Hepatocyte (in vitro differentiated cells): ENCODE measurements around the gene SUN3.

Source experiments
- EZH2 ChIP-seq: fragments of 200-600 bp; sonication (generic); IDR thresholded peaks from 2 replicates; pipeline ENCODE4 v1.6.1; 2016; ENCODE audit warnings: antibody characterized with exemption, mild to moderate bottlenecking, borderline replicate concordance
- EZH2phosphoT487 ChIP-seq: fragments of 200-600 bp; sonication (generic); IDR thresholded peaks from one replicate; pipeline ENCODE4 v1.6.1; 2018; ENCODE audit warnings: antibody characterized with exemption, mild to moderate bottlenecking, low read depth, moderate library complexity; ENCODE audit not compliant: unreplicated experiment, severe bottlenecking
- TF ChIP-seq, protein P1 (sequence below): fragments of 200-600 bp; sonication (generic); IDR thresholded peaks from 2 replicates; pipeline ENCODE4 v1.5.1; 2016; ENCODE audit warnings: antibody characterized with exemption, mild to moderate bottlenecking; ENCODE audit not compliant: poor library complexity

DNA sequence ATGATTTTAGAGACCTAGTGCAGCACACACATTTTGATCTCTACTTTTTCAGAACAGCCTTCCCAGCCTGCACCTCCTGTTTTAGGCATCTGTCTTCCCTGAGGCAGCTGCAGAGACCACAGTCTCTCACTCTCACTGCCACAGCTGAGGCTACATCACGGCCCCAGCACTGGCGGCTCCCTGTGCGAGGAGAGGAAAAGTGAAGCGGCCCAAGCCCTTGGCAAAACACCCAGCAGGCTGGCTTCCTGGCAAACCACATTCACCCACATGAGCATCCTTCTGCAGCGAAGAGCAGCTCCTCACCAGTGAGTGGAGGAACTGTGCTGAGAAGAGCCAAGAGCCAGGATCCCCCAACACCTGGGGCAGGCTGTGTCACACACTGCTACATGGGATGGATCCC is 63.5 kb downstream of the SUN3 start:
- TF ChIP-seq, protein P1, sequence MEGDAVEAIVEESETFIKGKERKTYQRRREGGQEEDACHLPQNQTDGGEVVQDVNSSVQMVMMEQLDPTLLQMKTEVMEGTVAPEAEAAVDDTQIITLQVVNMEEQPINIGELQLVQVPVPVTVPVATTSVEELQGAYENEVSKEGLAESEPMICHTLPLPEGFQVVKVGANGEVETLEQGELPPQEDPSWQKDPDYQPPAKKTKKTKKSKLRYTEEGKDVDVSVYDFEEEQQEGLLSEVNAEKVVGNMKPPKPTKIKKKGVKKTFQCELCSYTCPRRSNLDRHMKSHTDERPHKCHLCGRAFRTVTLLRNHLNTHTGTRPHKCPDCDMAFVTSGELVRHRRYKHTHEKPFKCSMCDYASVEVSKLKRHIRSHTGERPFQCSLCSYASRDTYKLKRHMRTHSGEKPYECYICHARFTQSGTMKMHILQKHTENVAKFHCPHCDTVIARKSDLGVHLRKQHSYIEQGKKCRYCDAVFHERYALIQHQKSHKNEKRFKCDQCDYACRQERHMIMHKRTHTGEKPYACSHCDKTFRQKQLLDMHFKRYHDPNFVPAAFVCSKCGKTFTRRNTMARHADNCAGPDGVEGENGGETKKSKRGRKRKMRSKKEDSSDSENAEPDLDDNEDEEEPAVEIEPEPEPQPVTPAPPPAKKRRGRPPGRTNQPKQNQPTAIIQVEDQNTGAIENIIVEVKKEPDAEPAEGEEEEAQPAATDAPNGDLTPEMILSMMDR = no peak
- no peak for TF ChIP-seq EZH2
- no peak for TF ChIP-seq EZH2phosphoT487
